ENCODE results near the gene NEBL.

NEBL gene

DNA sequence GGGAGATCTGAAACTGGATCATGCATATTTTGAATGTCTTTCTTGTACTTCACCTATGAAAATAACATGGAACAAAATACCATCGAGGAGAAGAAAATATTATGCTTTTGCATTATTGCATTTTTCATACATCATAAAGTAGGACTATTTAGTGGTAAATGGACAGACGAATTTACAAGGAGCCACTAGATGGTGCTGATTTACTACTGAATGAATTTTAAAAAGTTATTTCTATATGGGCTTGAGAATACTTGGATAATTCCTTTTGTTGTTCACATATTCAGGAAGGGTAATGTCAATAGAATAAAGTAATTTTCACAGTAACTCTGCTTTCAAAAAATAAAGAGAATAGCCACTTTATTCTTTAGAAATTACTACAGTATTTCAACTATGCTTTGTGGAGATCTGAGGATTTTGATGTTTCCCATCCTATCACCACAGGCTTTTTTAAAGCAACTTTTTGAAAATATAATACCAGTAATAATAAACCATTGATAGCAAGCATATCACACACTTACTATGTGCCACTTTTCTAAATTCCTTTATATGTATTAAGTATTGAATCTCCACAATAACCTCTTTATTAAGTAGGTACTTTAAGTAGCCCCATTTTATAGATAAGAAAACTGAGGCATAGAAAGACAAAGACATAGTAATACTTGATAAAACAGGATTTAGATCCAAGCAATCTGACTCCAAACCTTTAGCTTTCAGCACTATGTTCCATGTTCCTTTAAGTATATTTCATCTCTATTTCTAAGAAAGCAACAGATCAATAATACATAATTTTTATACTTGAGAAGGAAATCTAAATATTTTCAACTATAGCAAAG, 38.6 kb downstream of the NEBL start:
- peak; percentile 24 for DNase-seq

DNA sequence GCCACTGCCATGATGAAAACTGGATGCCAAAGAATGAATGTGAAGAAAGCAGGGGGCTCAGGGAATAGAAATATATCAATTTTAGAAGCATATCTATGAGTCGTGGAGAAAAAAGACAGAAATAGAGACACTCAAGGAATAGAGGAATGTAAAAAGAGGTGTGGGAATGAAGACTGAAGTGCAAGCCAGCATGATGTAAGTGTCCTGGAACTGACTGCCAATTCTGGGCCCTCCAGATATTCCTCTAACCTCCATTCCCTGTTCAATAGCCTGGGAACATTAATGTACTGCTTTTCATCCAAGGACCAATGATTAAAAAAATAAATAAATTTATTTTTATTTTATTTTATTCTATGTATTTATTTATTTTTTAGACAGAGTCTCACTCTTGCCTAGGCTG, 40.6 kb downstream of the NEBL start:
- DNase-seq = no peak

DNA sequence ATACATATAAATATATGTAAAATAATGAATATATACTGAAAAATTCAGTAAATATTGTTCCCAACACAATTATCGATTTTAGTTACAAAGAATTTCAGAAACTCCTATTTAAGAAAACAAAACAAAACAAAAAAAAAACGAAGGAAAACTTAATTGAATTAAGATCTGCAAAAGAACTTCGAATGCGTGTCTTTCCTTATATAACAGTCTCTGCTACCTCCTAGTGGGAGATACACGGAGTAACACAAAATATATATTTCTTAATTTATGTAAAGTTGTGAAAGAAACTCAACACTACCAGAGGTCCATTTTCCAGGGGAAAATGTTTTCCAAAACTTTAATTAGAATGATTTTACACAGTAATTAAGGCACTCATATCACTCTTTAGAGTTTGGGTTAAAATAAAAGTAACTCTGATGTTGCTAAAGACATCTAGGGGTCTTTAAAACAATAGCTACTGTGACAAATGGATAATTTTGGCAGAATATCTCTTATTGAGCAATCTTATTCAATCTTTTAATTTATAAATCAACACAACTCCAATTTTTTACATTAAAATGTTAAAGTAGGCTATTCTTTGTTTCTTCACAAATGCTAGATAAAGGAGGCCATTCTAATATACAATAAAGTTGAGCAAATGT, 41.6 kb downstream of the NEBL start:
- DNase-seq = no peak

DNA sequence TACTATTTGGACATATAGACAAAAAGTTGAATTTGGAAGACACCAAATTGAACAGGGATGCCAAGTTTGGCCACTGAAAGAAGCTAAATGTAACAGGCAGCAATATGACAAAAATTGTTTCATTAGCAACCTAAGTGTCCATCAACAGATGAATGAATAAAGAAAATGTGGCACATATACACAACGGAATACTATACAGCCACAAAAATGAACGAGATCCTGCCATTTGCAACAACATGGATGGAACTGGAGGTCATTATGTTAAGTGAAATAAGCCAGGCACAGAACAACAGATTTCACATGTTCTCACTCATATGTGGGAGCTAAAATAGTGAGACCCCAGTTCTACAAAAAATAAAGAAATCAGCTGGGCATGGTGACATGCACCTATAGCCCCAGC, 43.8 kb downstream of the NEBL start:
- no peak for DNase-seq

DNA sequence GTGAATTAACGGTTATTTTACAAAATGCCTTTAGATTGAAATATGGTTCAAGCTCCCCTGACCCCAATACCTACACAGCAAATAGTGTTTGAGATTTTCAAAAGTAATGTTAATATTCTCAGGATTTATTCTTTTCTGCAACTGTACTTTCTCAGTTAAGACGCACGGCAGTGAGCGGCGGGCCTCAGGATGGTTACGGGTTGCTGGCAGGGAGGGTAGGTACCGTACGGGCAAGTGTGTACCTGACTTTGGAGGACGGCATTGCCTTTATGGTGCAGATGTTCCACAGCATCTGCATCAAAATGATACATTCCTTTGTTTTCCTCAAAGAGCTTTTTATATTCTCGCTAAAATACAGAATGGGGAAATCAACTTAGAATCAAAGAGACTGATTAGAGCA, 44.8 kb downstream of the NEBL start:
- DNase-seq = no peak

DNA sequence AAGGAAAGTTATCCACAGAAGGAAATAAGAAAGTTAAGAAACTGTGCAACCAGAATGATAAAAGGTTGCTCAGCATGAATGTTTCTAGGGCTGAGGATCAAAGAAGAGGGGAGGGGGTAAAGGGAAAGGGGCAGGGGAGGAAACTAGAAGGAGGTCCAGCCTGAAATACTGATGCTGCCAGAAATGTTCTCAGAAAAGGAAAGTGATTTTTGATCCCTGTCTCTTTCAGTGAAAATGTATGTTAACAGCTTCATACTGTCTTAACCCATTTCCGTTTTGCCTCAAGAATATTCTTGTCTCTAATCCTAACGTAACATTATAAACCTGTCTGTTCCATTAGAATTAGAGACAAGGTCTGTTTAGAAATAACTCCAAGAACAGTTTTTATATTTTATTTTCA, 49.6 kb downstream of the NEBL start:
- DNase-seq = no peak

DNA sequence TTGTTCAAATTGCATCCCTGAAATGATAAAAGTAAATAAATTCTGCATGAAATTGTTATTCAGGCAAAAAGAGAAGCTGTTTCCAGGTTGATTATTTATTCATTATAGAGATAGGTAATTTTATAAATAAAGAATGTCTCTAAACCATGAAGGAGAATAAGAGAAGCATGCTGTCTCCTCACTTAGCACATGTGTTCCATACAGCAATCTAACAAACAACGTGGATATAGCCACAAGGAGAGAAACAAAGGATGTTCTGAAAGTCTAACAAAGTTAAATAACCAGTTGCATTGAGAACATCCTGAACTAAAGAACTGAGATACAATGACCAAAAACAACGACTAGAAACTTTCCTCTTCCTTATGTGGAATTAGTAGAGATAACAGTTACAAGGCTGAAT, 50.8 kb downstream of the NEBL start:
- no peak for DNase-seq

DNA sequence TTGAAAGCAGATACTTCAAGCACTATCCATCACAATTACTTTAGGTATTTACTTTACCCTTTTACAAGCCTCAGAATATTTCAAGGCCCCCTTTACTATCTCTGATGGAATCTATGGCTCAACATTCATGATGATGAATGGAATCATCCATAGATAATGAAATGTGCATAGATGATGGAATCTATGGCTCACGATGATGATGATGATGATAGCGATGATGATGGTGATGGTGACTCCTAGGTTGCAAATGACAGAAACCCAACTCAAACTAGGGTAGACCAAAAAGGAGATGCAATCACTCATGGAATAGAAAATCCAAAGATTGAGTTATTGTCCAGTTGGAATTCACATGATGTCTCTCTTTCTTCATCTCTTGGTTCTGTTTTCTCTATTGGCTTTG, 55.7 kb downstream of the NEBL start:
- DNase-seq = no peak

DNA sequence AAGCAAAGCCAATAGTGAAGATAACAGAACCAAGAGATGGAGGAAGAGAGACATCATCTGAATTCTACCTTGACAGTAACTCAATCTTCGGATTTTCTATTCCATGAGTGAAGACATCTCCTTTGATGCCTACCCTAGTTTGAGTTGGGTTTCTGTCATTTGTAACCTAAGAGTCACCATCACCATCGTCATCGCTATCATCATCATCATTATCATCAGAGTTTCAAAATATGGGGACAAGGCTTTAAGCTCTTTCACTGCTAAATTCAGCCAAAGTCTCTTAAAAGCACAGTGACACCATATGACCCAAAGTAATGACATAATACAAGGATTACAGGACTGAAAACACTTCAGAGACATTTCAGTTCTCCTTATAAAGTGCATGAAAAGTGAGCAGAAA, 57.2 kb downstream of the NEBL start:
- no peak for DNase-seq

DNA sequence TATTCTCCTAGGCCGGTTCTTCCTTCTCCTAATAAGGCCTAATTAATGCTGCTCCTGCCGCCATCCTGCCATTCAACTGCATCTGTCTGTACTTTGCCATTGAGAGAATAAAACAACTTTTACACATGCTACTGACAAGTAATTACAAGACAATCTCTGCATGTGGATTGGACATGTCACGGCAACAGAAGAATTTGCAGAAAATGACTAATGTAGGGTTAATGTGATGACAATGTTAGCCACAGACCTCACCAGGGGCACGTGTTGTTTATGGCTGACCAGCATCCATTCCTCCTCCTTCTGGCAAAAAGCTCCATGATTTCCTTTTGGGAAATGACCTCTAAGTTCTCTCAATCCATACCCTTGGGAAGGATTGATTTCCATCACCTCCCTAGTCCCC, 58.0 kb downstream of the NEBL start:
- no peak for DNase-seq

DNA sequence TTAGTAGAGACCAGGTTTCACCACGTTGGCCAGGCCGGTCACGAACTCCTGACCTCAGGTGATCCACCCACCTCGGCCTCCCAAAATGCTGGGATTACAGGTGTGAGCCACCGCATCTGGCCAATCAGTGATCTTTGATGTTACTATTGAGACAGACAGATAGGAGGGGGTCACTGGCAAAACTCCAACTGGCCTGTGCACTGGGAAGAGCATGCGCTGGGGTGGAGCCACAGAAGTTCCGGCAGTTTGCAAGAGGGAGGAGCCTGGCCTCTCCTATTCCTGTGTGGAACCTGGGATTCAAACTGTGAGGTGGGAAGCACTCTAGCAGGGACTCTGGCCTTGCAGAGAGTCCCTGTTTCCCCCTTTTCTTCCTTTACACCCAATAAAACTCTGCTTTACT, 60.7 kb downstream of the NEBL start:
- DNase-seq = no peak

DNA sequence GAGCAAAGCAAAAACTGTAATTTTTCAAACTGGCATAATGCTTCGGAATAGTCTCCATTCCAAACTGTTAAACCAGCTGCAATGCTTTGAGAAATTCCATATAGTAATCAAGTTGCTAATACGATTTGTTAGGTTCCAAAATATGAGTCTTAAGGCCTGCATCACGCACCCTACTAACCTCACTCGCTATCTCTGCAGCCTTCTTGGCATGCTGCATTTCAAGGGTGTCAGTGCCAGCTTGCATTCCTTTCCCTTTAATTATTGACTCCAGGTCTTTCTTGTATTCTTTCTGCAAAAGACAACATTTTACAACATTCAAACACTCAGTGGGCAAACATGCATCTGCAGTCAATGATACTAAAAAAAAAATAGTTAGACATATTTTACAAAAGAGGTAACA, 61.8 kb downstream of the NEBL start:
- DNase-seq = no peak

DNA sequence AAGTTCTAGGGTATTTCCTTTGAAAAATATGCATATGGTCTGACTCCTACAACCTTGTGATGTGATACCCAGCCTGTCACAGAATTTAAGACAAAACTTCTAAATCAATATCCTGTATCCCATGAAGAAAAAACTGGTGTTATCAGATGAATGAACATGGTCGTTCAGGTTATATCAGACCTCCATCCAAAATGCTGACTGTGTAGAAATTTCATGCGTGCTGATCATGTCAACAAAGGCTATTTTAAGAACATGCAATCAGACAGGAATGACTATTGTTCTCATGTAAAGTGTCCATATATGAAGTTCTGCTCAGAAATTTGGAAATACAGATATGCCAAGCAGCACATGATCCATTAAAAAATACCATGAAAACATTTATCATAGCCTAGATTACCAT, 62.3 kb downstream of the NEBL start:
- no peak for DNase-seq

DNA sequence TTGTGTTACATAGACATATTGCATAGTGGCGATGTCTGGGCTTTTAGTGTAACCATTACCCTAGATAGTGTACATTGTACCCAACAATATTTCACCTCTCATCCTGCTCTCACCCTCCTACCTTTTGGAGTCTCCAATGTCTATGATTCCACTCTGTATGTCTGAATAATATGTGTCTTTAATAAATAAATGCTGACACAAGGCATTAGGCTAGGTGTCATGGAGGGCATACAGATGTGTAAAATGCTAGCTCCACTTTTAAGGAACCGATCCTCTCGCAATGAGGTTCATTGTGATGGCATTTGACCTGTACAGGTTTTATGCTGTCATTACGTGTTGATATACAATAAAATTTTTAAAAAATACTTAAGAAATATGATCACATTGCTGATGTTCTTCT, 74.3 kb downstream of the NEBL start:
- DNase-seq = no peak

DNA sequence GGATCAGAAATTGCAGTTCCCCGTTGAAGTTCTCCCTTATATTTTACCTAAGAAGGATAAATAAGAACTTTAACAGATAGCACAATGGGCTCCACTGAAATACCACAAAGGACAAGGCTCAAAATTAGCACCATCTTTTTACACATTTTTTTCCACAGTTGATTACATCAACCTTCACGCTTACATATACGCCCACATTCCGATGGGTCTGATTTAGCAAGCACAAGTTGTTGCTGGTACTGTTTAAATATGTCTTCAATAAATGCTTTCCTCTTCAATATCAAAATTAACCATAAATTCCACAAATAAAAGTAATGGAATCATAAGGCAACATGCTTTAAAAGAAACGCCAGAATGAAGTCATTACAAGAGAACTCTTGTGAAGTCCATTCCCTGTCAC, 79.5 kb downstream of the NEBL start:
- DNase-seq = no peak

DNA sequence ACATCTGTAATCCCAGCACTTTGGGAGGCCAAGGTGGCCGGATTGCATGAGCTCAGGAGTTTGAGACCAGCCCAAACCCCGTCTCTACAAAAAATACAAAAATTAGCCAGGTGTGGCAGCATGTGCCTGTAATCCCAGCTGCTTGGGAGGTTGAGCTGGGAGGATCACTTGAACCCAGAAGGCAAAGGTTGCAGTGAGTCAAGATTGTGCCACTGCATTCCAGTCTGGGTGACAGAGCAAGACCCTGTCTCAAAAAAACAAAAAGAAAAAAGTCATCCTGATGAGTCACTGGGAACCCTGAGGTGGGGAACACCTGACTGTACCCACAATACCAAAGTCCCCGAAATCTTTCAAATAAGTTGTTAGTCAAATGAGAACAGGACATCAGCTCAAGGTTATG, 80.0 kb downstream of the NEBL start:
- no peak for DNase-seq

DNA sequence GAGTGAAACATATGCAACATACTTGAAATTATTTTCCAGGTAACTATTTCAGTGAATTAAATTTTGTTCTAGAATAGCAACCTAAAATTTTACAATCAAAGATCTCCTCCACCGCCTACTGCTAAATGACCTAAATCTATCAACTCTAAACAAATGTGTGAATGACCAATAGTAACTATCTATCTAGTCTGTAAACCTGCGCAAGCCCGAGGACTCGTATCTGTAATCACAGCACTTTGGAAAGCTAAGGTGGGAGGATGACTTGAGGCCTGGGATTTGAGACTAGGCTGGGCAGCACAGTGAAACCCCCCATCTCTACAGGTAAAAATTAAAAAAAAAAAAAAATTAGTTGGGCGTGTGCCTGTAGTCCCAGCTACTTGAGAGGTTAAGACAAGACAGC, 83.0 kb downstream of the NEBL start:
- no peak for DNase-seq

DNA sequence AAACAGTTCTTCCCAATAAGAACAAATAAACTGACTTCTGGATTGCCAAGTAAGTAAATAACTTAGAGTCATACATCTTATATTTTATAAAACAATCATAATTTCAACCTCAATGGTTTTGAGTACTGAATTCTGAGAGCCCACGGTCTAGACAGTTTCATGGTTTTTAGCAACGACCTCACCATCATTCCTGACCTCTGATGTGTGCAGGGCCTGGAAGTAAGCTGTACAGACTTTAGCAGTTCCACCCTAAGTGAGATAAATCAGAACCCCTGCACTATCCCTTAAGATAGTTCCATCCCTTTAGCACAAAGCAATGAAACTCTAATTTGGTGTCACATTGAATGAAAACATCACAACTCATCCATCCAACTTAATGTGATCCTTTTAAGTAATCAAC, 86.0 kb downstream of the NEBL start:
- DNase-seq = no peak

DNA sequence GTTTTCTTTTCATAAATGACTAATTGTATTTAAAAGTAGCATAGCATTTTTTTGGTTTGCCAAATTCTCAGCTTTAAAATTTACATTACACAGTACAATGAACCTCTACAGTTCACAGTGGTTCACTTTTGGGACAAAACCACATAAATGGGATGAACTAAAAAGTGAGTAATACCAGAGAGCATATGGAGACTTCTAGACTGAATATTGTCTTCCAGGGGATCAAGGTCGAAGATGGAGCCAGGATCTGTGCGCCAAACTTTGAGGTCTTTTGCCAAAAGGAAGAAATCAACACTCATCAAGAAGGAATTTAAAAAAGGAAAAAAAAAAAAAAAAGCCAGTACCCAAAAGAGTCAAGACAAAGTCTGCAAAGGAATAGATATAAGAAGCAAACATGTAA, 87.5 kb downstream of the NEBL start:
- DNase-seq = no peak

DNA sequence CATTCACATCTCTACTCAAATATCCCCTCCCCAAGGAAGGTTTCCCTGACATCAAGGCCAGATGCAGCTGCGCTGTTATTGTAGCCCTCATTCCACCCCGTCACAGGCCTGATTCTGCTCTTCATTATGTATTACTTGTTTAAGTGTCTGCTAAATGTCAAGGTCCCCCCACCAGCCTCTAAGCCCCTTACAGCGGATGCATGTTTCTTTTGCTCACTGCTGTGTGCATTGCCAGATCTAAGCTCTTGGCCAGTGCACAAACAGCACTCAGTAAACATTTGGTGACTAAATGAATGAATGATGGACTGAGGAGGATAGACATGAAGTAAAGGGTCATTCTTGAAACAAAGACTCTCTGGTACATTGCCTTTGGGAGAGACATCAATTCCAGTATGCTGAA, 90.6 kb downstream of the NEBL start:
- DNase-seq = no peak

DNA sequence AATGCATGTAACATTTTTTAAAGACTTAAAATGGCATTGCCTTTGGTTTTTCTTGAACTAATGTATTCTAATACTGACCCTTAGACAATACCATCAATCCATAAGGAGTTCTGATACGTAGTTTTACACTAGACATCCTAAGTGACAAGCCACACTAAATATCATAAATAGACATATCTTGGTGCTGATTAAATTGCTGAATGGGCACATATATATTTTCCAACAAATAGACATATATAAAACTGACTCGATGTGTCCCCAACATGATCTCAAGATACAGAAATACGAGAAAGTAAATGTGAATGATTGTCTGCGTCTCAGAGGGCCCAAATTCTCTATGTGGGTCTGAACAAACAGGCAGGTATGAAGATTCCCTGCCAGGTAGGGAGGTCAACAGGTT, 99.8 kb downstream of the NEBL start:
- no peak for DNase-seq

DNA sequence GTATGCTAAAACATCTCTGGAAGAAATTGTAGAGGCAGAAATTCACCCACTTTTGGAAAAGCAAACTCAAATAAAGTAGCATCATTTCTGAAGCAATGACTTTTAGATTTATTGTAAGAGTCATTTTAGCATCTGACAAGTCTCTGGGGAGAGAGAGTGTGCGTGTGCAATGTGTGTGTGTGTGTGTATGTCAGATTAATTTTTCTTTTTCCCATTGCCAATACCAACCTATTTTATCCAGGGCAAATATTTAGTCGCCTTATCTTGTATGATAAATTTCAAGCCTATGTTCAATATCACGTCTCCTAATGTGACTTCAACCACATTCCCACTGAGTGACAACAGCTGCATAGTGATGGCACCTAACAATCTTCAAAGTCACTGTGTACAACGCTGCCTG, 101.7 kb downstream of the NEBL start:
- DNase-seq = no peak

DNA sequence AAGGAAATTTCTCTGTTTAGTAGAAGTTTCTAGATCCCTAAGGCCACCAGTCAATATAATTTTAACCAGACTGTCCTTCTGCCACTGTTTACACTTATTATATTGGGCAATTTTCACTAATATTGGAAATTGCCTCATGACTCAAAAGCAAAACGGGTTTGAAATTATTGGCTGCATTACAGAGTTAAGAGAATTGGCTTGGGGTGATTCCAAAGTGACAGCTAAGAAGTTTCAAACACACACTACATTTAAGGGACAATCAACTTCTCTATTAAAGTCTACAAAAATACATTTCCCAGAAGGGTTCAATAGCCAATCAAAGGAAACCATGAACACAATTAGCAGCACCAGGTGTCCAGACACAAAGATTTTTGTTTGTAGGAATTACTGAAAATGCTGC, 111.9 kb downstream of the NEBL start:
- DNase-seq = no peak

DNA sequence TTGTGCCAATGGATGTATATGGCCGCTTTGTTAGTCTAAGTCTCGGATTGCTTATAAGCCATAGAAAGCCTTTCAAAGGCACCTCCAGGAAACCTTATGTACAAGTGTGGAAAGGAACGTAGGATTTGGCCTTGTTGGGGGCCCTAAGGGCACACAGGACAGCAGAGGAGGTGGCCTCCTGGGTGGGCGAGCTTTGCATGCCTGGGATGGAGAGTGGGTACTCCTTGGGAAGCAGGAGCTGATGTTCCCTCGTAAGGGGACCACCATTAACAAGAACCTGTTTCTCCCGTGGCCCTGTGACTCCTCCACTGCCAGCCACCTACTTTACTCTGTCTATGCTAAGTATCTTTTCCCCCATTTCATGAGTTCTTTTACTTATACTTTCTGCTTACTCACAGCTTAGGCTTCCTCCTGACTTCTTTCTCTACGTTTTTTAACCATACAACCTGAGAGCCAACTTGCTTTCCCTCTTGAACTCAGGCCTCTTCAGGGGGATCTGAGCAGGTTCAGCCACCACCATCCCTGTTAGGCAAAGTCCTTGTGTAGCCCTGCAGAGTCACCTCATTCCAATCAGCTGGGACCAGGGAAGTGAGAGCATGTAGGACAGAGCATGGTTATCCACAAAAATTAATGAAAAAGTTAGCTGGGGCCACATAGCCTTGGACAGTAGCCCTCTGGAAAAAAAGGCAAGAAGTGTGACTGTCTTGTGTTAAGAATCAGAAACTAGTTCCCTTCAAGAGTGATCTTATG, 118.9 kb downstream of the NEBL start:
- no peak for DNase-seq
